GM21529 (cell line): ENCODE measurements around the gene OR52D1.

Source experiments
- ATAC-seq: cut with Tn5 transposase; IDR thresholded peaks from one replicate; pipeline ENCODE4 v1.9.1; 2021; ENCODE audit not compliant: unreplicated experiment

OR52D1 gene

DNA sequence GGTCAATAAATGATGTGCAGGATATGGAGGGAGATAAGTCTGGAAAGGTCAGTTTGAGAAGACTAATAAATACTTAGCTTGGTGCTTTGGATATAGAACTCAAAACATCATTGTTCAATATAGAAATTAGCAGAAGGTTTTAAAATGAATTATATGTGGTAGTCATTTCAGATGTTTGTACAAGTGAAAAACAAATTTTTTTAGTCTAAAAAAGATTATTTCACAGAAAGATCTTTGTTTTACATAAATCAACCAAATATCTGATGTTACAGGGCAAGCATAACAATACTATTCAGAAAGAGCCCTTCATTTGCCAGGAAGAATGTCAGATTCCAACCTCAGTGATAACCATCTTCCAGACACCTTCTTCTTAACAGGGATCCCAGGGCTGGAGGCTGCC lies at the start of gene OR52D1:
TSS of gene OR52D1 (plus strand) at position 301 of the 400 bp plus-strand sequence. CDS start at position 323, 22 bp downstream.
- no peak for ATAC-seq

DNA sequence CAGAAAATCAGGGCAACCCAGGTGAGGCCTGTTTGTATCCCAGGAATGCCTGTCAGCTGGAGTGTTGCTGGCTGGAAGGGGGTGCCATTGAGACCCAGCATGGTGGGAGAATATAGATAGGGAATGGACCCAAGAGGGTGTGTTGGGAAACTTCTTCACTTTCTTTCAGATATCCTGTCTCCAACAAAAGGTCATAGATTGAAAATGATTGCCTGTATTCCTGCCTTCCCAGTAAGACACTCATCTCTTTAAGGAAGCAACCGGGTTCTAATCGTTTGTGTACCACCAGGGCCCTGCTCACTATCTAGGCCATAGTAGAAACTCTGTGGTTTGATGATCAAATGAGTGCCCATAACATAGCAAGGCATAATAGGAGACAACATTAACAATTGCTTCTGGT lies 47.1 kb upstream of the OR52D1 start, which contains the start of gene OR51I1:
TSS of gene OR51I1 (minus strand) at position 101 of the 400 bp plus-strand sequence. CDS start at position 101, 0 bp downstream.
- ATAC-seq: no peak

DNA sequence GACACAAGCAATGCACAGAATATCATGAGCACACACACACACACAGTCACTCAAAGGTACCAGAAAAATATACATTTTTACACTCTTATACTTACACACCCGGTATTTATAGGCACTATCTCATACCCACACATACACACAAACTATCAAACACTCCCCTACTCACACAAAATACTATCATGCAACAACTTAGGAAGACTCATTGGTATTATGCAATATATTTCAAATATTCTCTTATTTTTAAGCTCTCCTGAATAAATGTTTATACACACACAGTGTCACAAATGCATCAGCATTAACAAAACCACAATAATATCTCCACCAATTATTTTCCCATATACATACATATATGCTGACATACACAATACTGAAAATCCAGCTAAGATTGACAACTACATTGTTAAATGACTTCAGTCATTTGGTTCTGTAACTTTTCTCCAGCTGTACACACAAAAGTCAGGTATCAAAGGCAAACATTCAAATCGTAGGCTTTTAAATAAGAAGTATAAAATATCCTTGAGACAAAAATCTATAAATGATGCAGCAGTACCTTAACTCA lies 44.6 kb upstream of the OR52D1 start:
- ATAC-seq: no peak

DNA sequence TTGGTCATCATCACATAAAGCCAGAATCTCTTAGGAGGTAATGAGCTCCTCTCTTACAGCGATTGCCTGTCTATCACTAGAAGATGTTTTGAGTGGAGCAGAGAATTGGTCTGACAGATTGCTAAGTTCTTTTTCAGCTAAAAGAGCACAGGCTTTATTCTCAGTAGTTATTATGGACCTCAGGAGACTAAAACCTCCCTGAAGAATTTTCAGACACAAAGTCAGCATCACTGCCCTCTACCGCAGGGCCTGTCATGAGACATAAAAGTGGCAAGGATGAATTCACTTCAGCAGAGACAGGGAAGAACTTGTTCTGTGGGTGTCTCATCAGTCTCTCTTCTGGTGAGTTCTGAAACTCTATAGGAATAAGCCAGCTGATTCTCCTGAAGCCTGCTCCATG lies 39.5 kb upstream of the OR52D1 start, which contains the start of gene OR51I2:
TSS of gene OR51I2 (plus strand) at position 301 of the 400 bp plus-strand sequence. CDS start 4,166 bp downstream, outside the sequence.
- ATAC-seq: no peak

DNA sequence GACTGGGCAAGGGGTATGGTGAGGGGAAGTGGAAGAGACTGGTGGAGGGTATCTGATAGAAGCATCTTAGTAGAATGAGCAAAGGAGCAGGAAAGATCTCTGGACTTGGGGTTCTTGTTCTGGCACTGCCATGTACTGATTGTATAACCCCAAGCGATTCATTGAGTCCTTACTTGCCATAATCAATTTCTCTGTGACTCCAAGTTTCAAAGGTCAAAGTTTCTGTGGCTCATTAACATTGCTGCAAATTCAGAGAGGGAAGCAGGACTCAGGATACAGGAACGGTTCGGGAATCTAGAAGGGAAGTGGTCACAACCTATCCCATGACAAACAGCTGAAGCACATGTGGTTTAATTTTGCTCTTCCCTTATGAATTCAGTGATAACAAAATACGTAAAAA lies 39.1 kb upstream of the OR52D1 start:
- ATAC-seq: no peak

DNA sequence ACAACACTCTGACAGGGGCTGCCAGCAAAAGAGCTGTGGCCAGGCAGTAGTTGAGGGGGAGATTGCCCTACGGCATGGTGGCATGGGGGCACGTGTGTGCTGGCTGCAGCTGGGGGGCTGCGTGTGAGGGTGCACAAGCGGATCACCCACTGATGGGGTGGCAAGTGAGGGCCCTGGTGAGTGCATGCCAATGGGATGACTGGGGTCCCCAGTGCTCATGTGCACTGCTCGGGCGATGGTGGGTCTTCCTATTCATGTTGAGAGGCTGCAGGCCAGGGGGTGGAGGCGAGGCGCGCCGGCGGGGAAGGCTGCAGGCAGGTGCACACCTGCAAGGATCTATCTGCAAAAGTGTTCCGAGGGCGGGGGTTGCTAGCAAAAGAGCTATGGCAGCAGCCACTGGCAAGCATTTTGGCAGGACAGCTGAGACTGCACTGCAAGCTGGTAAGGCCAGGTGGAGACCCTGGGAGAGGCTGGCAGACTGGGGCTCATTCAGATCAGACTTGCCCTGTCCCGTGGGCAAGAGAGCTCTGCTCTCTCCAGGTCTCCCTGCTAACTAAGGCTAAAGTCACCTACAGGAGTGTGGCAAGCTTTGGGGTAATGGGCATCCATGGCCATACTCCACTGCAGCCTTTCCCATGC lies 27.4 kb upstream of the OR52D1 start:
- no peak for ATAC-seq

DNA sequence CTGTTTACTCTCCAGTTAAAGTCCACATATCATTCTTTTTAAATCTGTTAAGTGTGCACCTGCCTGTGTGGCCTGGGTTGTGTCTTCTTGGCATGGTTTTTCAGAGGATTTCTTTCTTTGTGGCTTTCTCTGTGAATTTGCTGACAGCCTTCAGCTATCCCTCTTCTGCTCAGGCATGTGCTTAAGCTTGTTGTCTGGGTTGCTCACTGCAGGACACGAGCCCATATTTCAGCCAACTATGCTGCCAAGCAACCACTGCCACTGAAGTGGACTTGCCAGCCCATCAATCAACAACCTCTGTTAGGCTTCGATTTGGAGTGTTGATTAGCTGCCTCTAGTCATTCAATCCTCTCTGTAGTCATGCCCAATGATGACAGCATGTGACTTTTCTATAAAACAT lies 21.0 kb upstream of the OR52D1 start:
- ATAC-seq: no peak

DNA sequence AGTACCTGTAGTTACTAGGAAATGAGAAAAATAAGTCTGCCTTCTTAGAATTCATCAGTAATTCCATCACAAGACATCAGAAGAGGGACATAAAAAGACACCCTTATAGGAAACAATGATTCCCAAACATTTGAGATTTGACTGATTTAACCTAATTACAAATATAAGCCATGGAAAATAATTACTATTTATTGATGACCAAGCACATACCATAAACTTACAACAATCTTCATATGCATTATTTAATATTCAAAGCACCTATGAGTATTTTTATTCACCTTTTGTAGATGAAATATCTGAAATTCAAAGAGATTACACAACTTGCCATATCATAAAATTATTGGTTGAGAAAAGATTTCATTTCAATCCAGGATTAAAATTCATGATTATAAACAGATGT lies 14.6 kb upstream of the OR52D1 start:
- no peak for ATAC-seq

DNA sequence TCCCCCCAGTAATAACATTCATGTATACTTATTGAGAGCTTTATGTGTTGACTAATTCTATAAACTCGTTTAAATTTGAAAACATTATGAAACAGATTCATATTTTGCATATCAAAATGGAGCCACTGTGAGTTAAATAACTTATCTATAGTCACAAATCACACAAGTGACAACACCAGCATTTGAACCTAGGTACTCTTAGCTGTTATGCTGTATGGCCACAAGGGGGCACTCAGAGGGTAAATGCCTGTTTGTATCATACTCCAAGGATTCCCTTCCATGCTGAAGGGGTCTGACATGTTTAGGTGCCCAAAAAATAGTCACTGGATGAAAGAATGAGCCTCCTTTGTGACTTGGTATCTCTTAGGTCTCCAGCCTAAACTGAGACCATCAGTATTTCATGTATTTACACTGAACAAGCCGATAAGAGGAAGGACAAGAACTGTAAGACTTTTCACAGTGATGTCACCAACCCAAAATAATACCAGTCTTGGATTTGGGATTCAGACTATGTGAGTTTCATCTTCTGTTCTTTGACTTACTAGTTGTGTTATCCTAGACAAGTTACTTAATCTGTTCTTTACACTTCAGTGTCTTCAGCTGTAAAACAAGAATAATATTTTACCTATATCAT lies 12.2 kb upstream of the OR52D1 start:
- peak; percentile 79 for ATAC-seq

DNA sequence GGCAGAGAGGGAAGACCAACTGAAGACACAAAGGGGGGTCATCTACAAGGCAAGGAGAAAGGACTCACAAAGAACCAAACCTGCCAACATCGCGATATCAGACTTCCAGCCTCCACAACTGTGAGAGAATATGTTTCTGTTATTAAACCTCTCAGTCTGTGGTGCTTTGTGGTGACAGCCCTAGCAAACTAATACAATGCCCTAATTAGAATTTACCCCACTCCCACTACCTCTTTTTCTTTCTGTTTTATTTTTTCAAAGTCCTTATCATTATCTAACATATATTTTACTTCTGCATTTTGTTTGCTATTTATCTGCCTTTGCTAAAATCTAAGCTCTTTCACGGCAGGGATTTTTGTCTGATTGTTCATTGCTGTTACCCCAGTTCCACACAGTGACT lies 2.5 kb upstream of the OR52D1 start:
- ATAC-seq: no peak

DNA sequence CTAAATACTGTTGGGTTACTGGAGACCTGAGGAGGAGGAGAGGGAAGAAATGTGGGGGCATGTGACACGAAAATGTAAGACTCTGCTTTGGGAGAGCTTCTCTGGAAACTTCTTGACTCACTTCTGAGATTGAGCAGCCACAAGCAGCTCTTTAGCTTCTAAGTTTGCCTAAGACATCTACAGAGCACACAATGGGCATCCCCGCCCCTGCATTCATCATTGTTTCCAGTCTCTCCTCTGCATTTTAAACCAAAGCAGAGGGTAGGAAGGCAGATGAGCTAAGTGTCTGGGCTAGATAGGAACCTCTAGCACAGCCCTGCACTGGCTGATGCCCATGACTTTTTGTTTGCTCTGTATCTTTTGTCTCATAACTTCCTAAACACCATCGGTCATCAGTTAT lies 2.1 kb upstream of the OR52D1 start:
- ATAC-seq: no peak

DNA sequence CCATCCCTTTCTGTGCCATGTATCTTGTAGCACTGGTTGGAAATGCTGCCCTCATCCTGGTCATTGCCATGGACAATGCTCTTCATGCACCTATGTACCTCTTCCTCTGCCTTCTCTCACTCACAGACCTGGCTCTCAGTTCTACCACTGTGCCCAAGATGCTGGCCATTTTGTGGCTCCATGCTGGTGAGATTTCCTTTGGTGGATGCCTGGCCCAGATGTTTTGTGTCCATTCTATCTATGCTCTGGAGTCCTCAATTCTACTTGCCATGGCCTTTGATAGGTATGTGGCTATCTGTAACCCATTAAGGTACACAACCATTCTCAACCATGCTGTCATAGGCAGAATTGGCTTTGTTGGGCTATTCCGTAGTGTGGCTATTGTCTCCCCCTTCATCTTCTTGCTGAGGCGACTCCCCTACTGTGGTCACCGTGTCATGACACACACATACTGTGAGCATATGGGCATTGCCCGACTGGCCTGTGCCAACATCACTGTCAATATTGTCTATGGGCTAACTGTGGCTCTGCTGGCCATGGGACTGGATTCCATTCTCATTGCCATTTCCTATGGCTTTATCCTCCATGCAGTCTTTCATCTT lies 414 bp downstream of the OR52D1 start:
- no peak for ATAC-seq

DNA sequence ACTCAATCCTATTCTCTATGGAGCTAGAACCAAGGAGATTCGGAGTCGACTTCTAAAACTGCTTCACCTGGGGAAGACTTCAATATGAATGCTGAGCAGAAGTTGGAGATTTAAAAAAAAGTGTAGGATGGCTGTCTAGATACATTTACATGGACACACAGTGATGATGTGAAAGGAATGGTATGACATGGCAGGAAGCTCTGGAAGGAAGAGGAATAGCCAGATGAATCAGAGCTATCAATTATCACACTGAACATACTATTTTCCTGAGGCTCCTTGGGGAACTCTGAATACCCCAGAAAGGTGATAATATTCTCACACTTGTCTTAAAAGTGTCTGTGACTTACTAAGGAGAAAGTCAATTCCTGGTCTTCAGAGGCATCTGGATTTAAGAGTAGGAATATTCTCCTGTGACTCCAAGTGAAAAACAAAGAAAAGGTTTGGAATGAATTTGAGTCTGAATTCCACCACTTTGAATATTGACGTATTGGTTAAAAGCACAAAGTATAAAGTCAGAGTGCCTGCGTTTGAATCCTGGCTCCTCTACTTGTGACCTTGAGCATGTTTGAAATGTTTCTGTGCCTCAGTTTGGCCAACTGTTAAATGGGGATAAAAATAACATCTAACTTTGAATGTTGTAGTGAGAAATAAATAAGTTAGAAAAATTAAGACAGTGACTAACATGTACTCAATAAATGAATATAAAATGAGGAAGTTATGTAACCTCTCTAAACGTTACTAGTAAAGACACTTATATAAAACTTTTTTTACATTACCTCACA lies 1.3 kb downstream of the OR52D1 start:
- ATAC-seq: no peak

DNA sequence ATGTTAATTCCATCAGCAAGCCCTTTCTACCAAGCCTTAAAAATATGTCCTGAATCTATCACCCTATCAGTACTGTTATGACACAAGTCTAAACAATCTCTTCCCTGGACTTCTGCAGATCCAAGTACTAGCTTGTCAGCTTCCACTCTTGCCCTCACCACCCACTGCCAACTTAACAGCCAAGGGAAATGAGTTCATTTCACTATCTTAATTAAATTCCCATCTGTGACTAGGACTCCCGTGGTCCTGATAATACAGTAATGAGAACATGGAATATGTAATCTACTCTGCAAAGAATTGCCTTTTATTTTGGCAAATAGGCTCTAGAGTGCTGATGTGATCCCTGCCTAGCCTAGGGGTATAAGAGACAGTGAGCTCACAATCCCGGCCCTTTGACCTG lies 11.2 kb downstream of the OR52D1 start:
- no peak for ATAC-seq

DNA sequence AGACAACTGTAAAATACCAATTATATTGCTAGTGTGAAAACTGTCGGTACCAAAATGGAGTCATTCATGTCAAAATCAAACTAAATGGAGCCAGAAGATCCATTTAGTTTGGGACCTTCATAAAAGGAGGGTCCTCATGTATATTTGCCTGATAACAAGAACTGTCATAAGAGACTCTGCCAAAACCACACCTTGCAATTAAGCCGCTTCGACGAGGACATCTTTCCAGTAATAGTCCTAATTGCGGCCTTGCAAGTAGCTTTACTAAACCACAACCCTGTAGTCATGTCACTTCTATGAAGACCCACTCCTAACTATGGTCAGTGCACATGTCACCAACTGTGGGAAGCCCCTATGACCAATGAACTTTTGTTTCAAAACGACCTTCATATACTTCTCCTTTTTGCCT lies 11.9 kb downstream of the OR52D1 start:
- no peak for ATAC-seq

DNA sequence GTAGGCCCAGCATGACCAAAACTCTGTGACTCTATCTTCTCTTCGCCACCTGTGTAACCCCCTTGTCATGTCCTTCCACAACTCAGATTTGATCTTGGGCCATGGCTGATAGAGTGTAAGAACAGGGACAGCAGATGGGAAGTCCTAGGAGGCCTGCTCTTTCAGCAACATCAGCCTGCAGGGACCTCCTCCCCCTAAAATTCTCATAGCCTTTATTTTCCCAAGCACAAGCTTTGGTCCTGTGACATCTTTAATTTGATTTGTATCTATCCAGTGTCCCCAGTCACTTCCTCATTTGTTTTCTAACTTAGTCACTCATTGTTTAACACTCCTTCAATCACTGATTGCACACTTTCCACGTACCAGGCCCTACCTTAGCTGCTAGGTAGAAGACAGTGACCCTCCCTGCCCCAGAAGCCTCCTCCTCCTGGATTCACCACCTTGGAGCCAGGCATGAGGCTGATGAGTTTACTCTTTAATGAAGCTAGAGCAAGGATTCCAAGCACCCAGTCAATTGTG lies 16.0 kb downstream of the OR52D1 start:
- no peak for ATAC-seq

DNA sequence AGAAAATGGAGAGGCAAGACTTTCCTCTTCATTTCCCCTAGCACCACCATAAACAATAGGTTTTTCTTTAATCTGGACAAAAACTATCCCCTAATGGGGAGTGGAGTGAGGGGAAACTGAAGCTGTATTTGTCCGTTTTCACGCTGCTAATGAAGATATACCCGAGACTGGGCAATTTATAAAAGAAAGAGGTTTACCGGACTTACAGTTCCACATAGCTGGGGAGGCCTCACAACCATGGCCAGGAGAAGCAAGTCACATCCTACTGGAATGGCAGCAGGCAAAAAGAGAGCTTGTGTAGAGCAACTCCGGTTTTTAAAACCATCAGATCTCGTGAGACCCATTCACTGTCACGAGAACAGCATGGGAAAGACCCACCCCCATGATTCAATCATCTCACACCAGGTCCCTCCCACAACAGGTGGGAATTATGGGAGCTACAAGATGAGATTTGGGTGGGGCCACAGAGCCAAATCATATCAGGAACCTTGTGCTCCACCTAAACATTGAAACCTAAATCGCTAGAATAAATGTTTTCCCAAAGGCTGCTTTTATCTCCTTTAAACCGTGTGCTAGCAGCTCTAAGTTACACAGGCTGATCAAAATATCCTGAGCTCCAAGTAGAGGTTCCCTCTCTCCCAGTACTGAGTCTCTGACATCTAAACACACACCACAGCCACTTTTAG lies 17.0 kb downstream of the OR52D1 start:
- ATAC-seq: no peak

DNA sequence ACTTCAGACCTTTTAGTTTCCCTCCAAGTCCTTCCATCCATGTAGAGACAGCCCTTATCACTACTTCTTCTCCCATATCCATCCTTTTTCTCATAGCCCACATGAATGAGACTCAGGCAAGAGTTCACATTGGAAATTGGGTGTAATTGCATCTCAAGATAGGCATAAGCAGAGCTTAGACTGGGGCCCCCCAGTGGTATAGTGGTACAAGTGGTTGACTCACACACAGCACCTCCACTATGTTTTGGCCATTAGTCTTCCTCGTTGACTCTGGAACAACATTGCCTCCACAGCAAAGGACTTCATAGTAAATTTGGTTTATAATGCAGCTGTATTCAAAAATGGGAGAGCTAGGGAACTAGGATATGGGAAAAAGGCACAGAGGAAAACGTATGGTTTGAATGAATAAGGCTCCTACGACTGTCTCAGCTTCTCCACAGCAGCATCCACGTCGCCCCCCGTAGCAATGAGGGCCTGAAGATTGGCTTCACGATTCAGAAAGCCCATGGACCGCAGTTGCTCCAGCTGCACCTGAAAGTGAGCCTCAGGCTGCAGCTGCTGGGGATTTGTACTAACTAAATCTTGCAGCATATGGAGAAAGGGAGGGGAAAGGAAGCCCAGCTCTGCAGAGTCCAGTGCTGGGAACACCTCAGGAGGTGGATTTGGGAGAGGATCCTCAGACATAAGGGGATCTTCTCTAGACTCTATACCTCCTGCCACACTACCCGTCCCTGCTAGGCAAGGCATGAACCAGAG lies 18.9 kb downstream of the OR52D1 start:
- ATAC-seq: no peak

DNA sequence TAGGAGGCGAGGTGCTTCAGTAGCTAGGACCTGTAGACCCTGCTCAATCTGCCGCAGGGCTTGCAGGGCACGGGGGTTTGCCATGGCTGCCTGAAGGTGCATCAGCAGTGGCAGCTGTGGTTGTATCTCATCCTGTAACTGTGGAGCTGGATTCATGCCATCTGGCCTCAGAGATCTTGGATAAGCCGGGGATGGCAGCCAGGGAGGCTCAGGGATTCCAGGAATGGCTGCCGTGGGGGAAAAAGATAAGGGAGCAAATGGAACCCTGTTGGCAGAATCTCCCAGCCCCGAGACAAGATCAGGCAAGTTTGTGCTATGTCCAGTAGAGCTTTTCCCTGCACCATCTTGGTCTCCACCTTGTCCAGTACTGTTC lies 19.4 kb downstream of the OR52D1 start:
- no peak for ATAC-seq

DNA sequence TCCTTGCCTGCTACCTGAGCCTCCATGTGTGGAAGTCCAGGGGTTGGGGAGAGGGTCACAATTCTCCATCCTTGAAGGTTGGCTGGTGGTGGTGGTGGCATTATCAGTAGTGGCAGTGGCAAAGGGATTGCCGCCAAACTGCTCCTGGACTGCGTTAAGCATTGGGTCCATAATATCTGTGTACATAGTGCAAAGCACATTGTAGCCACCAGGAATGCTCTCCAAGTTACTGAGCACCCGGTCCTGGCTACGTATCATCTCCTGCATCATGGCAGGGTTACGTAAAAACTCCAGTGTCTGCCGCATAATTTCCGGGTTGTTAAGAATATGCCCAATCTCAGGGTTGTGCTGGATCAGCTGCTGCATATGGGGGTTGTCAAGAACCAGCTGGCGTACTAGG lies 20.1 kb downstream of the OR52D1 start:
- no peak for ATAC-seq
